Ascending aorta (tissue), 2 donors: ENCODE data around the gene SFTPB. TPM values are rescaled to one million over a fixed set of nuclear protein-coding genes. Genes with fewer than 3 reads are reported as not detected.

ENCODE experiments used
- DNase-seq, 2 donors: peaks; one replicate each; pipeline ENCODE4 v3.0.0-alpha.2; 2019; ENCODE audit warnings: low spot score in 2 of 2
- H3K27ac ChIP-seq, 2 donors: fragments of 200-600 bp; sonication (generic); one replicate each; pipeline ENCODE4 v1.5.1; 2016 to 2017; ENCODE audit warnings: mild to moderate bottlenecking in 1 of 2
- H3K27me3 ChIP-seq: fragments of 200-600 bp; sonication (generic); one replicate; pipeline ENCODE4 v1.5.1; 2017
- H3K36me3 ChIP-seq, 2 donors: fragments of 200-600 bp; sonication (generic); one replicate each; pipeline ENCODE4 v1.5.1; 2016
- H3K4me1 ChIP-seq, 2 donors: fragments of 200-600 bp; sonication (generic); one replicate each; pipeline ENCODE4 v1.5.1; 2016 to 2017; ENCODE audit warnings: mild to moderate bottlenecking in 1 of 2
- H3K4me3 ChIP-seq, 2 donors: fragments of 200-600 bp; sonication (generic); one replicate each; pipeline ENCODE4 v1.5.1; 2016 to 2017; ENCODE audit warnings: mild to moderate bottlenecking in 1 of 2
- H3K9me3 ChIP-seq, 2 donors: fragments of 200-600 bp; sonication (generic); one replicate each; pipeline ENCODE4 v1.5.1; 2016
- CTCF ChIP-seq, 3 experiments: fragments of 200-600 bp in 2 of 3; fragments of 450-650 bp in 1 of 3; sonication (generic) in 2 of 3; IDR thresholded peaks; one replicate each; pipeline ENCODE4 v1.5.1; 2016 to 2019; ENCODE audit warnings: antibody characterized with exemption in 3 of 3, mild to moderate bottlenecking in 1 of 3, moderate library complexity in 1 of 3
- intact Hi-C: fragments of 100-400 bp; cut with DNase I; formaldehyde crosslinking; loops from one replicate; pipeline ENCODE4 v1.15.1; 2023
- total RNA-seq: library from RNA; depleted of rRNA; stranded (reverse); fragments of >200 nt; gene quantifications from one replicate; pipeline ENCODE4 v1.1.0, GENCODE V29; 2016

Gene SFTPB
- total RNA-seq, 1 donor from 2014 or later = not detected

DNA sequence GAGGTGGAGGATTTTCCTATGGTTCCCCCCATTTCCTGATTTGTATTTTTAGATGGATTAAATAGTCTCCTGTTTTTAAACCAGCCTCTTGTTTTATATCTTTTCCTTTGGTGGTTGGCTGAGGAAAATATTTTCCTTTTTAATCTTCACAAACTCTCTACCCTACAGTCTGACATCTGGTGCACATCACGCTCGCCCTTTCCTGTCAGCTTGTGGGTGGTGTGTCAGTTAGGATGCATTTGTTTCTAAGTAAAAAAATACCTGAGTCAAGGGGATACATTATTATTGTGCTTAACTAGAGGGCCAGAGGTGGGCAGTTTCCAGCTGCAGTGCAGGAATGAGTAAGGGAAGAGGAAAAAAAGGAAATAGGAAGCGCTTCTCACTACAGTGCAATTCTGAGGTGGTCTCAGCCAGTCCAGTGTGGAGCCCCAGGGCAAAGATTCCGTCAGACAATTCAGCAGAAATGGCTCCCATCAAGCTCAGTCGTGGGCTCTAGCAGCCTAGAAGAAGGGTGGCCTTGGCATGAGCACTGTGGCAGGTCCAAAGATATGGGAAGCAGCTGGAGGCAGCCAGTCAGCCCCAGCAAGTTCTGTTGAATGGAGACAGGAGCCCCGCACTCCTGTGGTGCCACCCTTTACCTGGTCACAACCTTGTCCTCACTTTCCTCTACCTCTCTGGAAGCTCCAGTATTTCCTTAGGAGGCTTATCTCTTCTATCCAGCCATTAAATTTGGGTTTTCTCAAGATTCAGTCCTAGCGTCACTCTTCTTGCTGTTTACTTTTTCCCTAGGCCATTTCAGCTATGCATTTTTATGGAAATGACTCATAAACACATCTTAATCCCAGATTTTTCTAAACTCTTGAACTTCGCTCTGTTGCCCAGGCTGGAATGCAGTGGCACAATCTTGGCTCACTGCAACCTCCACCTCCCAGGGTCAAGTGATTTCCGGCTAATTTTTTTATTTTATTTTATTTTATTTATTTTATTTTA is 18.5 kb downstream of the SFTPB start:
- no peaks in the 10 kb centered on the region for H3K9me3 ChIP-seq
- DNase-seq = no peak
- H3K4me3 ChIP-seq = no peak overlapping the region
- intact Hi-C loops = no loop called here
- H3K27ac ChIP-seq = peak overlapping the region; percentile 63 to 64
- H3K36me3 ChIP-seq = peaks cover 60 to 82% of the 10 kb centered on the region in 2 donors
- TF ChIP-seq CTCF (IDR thresholded peaks at IDR 0.05) = no peak
- no peaks in the 10 kb centered on the region for H3K27me3 ChIP-seq
- no peaks in the 10 kb centered on the region for H3K4me1 ChIP-seq

GRCh38 chr2:85648619-85649018 is 19.4 kb downstream of the SFTPB start:
- no peak for DNase-seq
- Histone ChIP-seq H3K27ac (peak overlapping the region; percentile 63 to 64), H3K4me3 (no peak overlapping the region), H3K36me3 (peaks cover 67 to 91% of the 10 kb centered on the region in 2 donors), H3K9me3 (no peaks in the 10 kb centered on the region), H3K27me3 (no peaks in the 10 kb centered on the region), H3K4me1 (no peaks in the 10 kb centered on the region)
- TF ChIP-seq CTCF (IDR thresholded peaks at IDR 0.05) = peak in 1 of 3 experiments; percentile 6
- intact Hi-C loops = no loop called here

- H3K36me3 ChIP-seq = peaks cover 74 to 93% of the 10 kb centered on the region in 2 donors
- intact Hi-C loops = no loop called here
Measured at GRCh38 chr2:85647823-85648526, 20.0 kb downstream of the SFTPB start.

DNA sequence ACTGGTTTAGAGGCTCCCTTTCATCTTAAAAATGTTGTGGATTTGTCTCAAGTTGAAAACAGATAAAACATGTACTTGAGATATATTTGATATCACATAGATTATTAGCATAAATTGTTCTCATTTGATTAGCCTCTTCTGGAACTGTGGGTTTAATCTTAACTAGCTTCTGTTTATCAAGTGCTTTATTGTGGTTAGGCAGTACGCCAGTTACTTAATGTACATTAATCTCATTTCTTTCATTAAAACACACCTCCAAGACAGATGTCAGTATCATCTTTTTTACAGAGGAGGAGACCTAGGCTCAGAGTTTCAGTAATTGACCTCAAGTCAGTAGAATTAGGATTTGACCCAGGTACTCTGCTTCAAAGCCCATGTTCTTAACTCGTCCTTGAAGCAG is 21.8 kb downstream of the SFTPB start:
- intact Hi-C loops = no loop called here
- Histone ChIP-seq H3K27me3 (no peaks in the 10 kb centered on the region), H3K9me3 (no peaks in the 10 kb centered on the region), H3K4me1 (no peaks in the 10 kb centered on the region), H3K27ac (no peak overlapping the region), H3K36me3 (peaks cover 91 to 100% of the 10 kb centered on the region in 2 donors), H3K4me3 (no peak overlapping the region)
- no peak for DNase-seq
- no peak for TF ChIP-seq CTCF (IDR thresholded peaks at IDR 0.05)

More at GRCh38 chr2:85647823-85648526, 20.0 kb downstream of the SFTPB start:
- H3K4me1 ChIP-seq = no peaks in the 10 kb centered on the region
- H3K27ac ChIP-seq = peak overlapping the region; percentile 63 to 64
- no peaks in the 10 kb centered on the region for H3K27me3 ChIP-seq
- no peak for DNase-seq
- no peak overlapping the region for H3K4me3 ChIP-seq
- no peak for TF ChIP-seq CTCF (IDR thresholded peaks at IDR 0.05)
- no peaks in the 10 kb centered on the region for H3K9me3 ChIP-seq

DNA sequence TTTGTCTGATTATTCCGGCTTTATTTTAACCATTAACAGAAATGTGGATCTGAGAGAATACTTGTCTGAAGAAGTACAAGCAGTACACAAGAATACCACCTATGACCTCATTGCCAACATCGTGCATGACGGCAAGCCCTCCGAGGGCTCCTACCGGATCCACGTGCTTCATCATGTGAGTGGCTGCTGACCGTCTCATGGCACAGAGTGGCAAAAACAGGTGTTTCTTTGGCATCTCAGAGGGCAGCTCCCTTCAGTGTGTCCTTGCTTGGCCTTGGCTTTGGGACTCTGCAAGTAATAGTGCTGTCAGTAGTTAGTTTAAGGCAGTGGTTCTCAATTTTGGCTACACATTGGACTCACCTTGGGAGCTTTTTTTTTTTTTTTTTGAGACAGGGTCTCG is 23.1 kb downstream of the SFTPB start:
- no peak for DNase-seq
- intact Hi-C loops = no loop called here

More for the DNA sequence above, 23.1 kb downstream of the SFTPB start:
- Histone ChIP-seq H3K27ac (no peak overlapping the region), H3K4me3 (no peak overlapping the region), H3K27me3 (no peaks in the 10 kb centered on the region), H3K4me1 (no peaks in the 10 kb centered on the region), H3K36me3 (peaks cover 98 to 100% of the 10 kb centered on the region in 2 donors), H3K9me3 (no peaks in the 10 kb centered on the region)
- TF ChIP-seq CTCF (IDR thresholded peaks at IDR 0.05) = no peak
